Measurements from ENCODE around the gene DDT.
A peak's percentile ranks its signal among the peaks of the same experiment; 100 is the strongest.
"Not testable (repeated sequence)": the region's sequence is repeated elsewhere in the genome, so short reads cannot be mapped to it uniquely, and the experiment has no call there.

The DDT gene

GRCh38 chr22:23986538-23987178, 12.4 kb upstream of the DDT start:
- DNase-seq = not testable (repeated sequence)

- not testable (repeated sequence) for DNase-seq
These were observed 11.8 kb upstream of the DDT start for GRCh38 chr22:23986089-23986488.

- DNase-seq = no peak
These were observed 10.2 kb upstream of the DDT start for GRCh38 chr22:23984430-23984829.

- not testable (repeated sequence) for DNase-seq
These were observed 6.3 kb upstream of the DDT start for GRCh38 chr22:23980567-23980966.

GRCh38 chr22:23979557-23980240, 5.5 kb upstream of the DDT start, which contains the start of gene GSTT2:
Gene GSTT2, plus strand, starts transcription at chr22:23980134.
- DNase-seq = not testable (repeated sequence)

GRCh38 chr22:23977304-23977703, 3.1 kb upstream of the DDT start:
- DNase-seq = not testable (repeated sequence)

GRCh38 chr22:23974836-23975352, 653 bp upstream of the DDT start:
- DNase-seq = not testable (repeated sequence)

- not testable (repeated sequence) for DNase-seq
These were observed 2.3 kb downstream of the DDT start for GRCh38 chr22:23971927-23972326.

- no peak for DNase-seq
These were observed 3.3 kb downstream of the DDT start for GRCh38 chr22:23970816-23971486.

- no peak for DNase-seq
These were observed 4.0 kb downstream of the DDT start for GRCh38 chr22:23970201-23970641.

- no peak for DNase-seq
These were observed 5.2 kb downstream of the DDT start for GRCh38 chr22:23969071-23969470.

- DNase-seq = not testable (repeated sequence)
These were observed 7.7 kb downstream of the DDT start, which contains the start of gene DDTL for GRCh38 chr22:23966568-23966967. Gene DDTL, plus strand, starts transcription at chr22:23966888. Its CDS starts 27 bp downstream, at chr22:23966915.

GRCh38 chr22:23966094-23966493, 8.1 kb downstream of the DDT start:
- DNase-seq = not testable (repeated sequence)

- not testable (repeated sequence) for DNase-seq
These were observed 13.0 kb downstream of the DDT start, which contains the start of gene GSTT2B for GRCh38 chr22:23961084-23961771. Gene GSTT2B, minus strand, starts transcription at chr22:23961195. Its CDS starts 64 bp downstream, at chr22:23961131.

GRCh38 chr22:23956301-23956900, 17.8 kb downstream of the DDT start:
- DNase-seq = peak; percentile 35 to 77

GRCh38 chr22:23955886-23956285, 18.4 kb downstream of the DDT start:
- DNase-seq = not testable (repeated sequence)

GRCh38 chr22:23954991-23955305, 19.3 kb downstream of the DDT start:
- not testable (repeated sequence) for DNase-seq

- DNase-seq = not testable (repeated sequence)
These were observed 19.8 kb downstream of the DDT start for GRCh38 chr22:23954193-23954990.

- DNase-seq = not testable (repeated sequence)
These were observed 20.8 kb downstream of the DDT start for GRCh38 chr22:23953485-23953884.

GRCh38 chr22:23952794-23953405, 21.3 kb downstream of the DDT start:
- not testable (repeated sequence) for DNase-seq

- not testable (repeated sequence) for DNase-seq
These were observed 22.9 kb downstream of the DDT start for GRCh38 chr22:23951383-23951782.

All from SHP77 (cell line).